ENCODE data around the gene ADCY3. TPM values are rescaled to one million over a fixed set of nuclear protein-coding genes. Genes with fewer than 3 reads are reported as not detected.
A peak's percentile ranks its signal among the peaks of the same experiment; 100 is the strongest.

ADCY3 gene
- total and polyA plus RNA-seq, 4 donors: 7.6 to 144 (median 80.0) TPM

DNA sequence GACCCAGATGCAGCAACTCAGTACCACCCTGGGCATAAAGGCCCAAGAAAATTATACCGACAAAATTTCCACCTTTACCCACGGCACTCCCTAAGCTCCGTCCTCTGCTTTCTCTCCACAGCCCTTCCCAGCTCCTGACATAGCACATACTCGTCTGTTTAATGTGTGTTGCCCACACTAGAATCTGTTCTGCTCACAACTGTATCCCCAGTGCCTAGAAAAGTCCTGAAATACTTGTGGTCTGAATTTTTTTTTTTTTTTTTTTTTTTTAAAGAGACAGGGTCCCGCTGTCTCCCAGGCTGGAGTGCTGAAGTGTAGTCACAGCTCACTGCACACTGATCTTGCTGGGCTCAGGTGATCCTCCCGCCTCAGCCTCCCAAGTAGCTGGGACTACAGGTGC lies 62.3 kb downstream of the ADCY3 start:
- no peaks in the 10 kb centered on the region for H3K4me1 ChIP-seq (ENCODE audit: control insufficient read depth in 1 of 2, insufficient read depth in 2 of 2, low read length in 2 of 2)
- no peak overlapping the region for H3K4me3 ChIP-seq (ENCODE audit: low read length in 2 of 2)
- H3K27ac ChIP-seq (ENCODE audit: low read depth in 1 of 2, low read length in 2 of 2): no peak overlapping the region
- DNase-seq: no peak
- no peaks in the 10 kb centered on the region for H3K27me3 ChIP-seq (ENCODE audit: control insufficient read depth in 1 of 2, insufficient read depth in 2 of 2, low read length in 1 of 2)
- no peaks in the 10 kb centered on the region for H3K9me3 ChIP-seq (ENCODE audit: control insufficient read depth, low read length)
- intact Hi-C loops (cut with DNase I): no loop called here
- no peaks in the 10 kb centered on the region for H3K36me3 ChIP-seq (ENCODE audit: control insufficient read depth in 1 of 2, insufficient read depth in 2 of 2, low read length in 1 of 2)
- WGBS, 2 donors: 90 to 93% methylated on average over 6 of the region's 6 CpGs
- no peak for ATAC-seq (ENCODE audit: low FRiP score)

GRCh38 chr2:24856791-24857211 lies 63.2 kb downstream of the ADCY3 start:
- no peaks in the 10 kb centered on the region for H3K27me3 ChIP-seq (ENCODE audit: control insufficient read depth in 1 of 2, insufficient read depth in 2 of 2, low read length in 1 of 2)
- H3K4me1 ChIP-seq (ENCODE audit: control insufficient read depth in 1 of 2, insufficient read depth in 2 of 2, low read length in 2 of 2): no peaks in the 10 kb centered on the region
- intact Hi-C loops (cut with DNase I): no loop called here
- H3K4me3 ChIP-seq (ENCODE audit: low read length in 2 of 2): no peak overlapping the region
- ATAC-seq (ENCODE audit: low FRiP score) (no peak), DNase-seq (no peak)
- H3K27ac ChIP-seq (ENCODE audit: low read depth in 1 of 2, low read length in 2 of 2): no peak overlapping the region
- H3K36me3 ChIP-seq (ENCODE audit: control insufficient read depth in 1 of 2, insufficient read depth in 2 of 2, low read length in 1 of 2): no peaks in the 10 kb centered on the region
- 49 to 73% methylated on average over 5 of the region's 5 CpGs for WGBS, 2 donors
- H3K9me3 ChIP-seq (ENCODE audit: control insufficient read depth, low read length): no peaks in the 10 kb centered on the region

GRCh38 chr2:24855726-24856125 lies 64.3 kb downstream of the ADCY3 start:
- Histone ChIP-seq H3K4me1 (ENCODE audit: control insufficient read depth in 1 of 2, insufficient read depth in 2 of 2, low read length in 2 of 2) (no peaks in the 10 kb centered on the region), H3K36me3 (ENCODE audit: control insufficient read depth in 1 of 2, insufficient read depth in 2 of 2, low read length in 1 of 2) (no peaks in the 10 kb centered on the region), H3K27me3 (ENCODE audit: control insufficient read depth in 1 of 2, insufficient read depth in 2 of 2, low read length in 1 of 2) (no peaks in the 10 kb centered on the region), H3K4me3 (ENCODE audit: low read length in 2 of 2) (no peak overlapping the region), H3K9me3 (ENCODE audit: control insufficient read depth, low read length) (no peaks in the 10 kb centered on the region), H3K27ac (ENCODE audit: low read depth in 1 of 2, low read length in 2 of 2) (peak overlapping the region; percentile 1 to 30)
- DNase-seq (peak; percentile 72 to 82), ATAC-seq (ENCODE audit: low FRiP score) (peak; percentile 69)
- 0 to 11% methylated on average over 4 of the region's 4 CpGs for WGBS, 2 donors
- intact Hi-C loops (cut with DNase I): no loop called here

GRCh38 chr2:24855022-24855622 lies 64.9 kb downstream of the ADCY3 start:
- H3K36me3 ChIP-seq (ENCODE audit: control insufficient read depth in 1 of 2, insufficient read depth in 2 of 2, low read length in 1 of 2): no peaks in the 10 kb centered on the region
- no peaks in the 10 kb centered on the region for H3K9me3 ChIP-seq (ENCODE audit: control insufficient read depth, low read length)
- no peak overlapping the region for H3K4me3 ChIP-seq (ENCODE audit: low read length in 2 of 2)
- intact Hi-C loops (cut with DNase I): no loop called here
- H3K27ac ChIP-seq (ENCODE audit: low read depth in 1 of 2, low read length in 2 of 2): peak overlapping the region; percentile 1 to 43
- ATAC-seq (ENCODE audit: low FRiP score) (peak; percentile 23), DNase-seq (no peak)
- 38 to 40% methylated on average over 8 of the region's 8 CpGs for WGBS, 2 donors
- no peaks in the 10 kb centered on the region for H3K27me3 ChIP-seq (ENCODE audit: control insufficient read depth in 1 of 2, insufficient read depth in 2 of 2, low read length in 1 of 2)
- H3K4me1 ChIP-seq (ENCODE audit: control insufficient read depth in 1 of 2, insufficient read depth in 2 of 2, low read length in 2 of 2): no peaks in the 10 kb centered on the region

GRCh38 chr2:24853996-24854395 lies 66.0 kb downstream of the ADCY3 start:
- Histone ChIP-seq H3K36me3 (ENCODE audit: control insufficient read depth in 1 of 2, insufficient read depth in 2 of 2, low read length in 1 of 2) (no peaks in the 10 kb centered on the region), H3K4me3 (ENCODE audit: low read length in 2 of 2) (no peak overlapping the region), H3K27me3 (ENCODE audit: control insufficient read depth in 1 of 2, insufficient read depth in 2 of 2, low read length in 1 of 2) (no peaks in the 10 kb centered on the region), H3K4me1 (ENCODE audit: control insufficient read depth in 1 of 2, insufficient read depth in 2 of 2, low read length in 2 of 2) (no peaks in the 10 kb centered on the region), H3K27ac (ENCODE audit: low read depth in 1 of 2, low read length in 2 of 2) (no peak overlapping the region), H3K9me3 (ENCODE audit: control insufficient read depth, low read length) (no peaks in the 10 kb centered on the region)
- intact Hi-C loops (cut with DNase I): no loop called here
- WGBS, 2 donors: 82 to 89% methylated on average over 3 of the region's 3 CpGs
- ATAC-seq (ENCODE audit: low FRiP score) (no peak), DNase-seq (no peak)

- H3K27ac ChIP-seq (ENCODE audit: low read depth in 1 of 2, low read length in 2 of 2): no peak overlapping the region
- H3K4me3 ChIP-seq (ENCODE audit: low read length in 2 of 2): no peak overlapping the region
- no peaks in the 10 kb centered on the region for H3K27me3 ChIP-seq (ENCODE audit: control insufficient read depth in 1 of 2, insufficient read depth in 2 of 2, low read length in 1 of 2)
- ATAC-seq (ENCODE audit: low FRiP score) (no peak), DNase-seq (no peak)
- H3K4me1 ChIP-seq (ENCODE audit: control insufficient read depth in 1 of 2, insufficient read depth in 2 of 2, low read length in 2 of 2): no peaks in the 10 kb centered on the region
- no peaks in the 10 kb centered on the region for H3K36me3 ChIP-seq (ENCODE audit: control insufficient read depth in 1 of 2, insufficient read depth in 2 of 2, low read length in 1 of 2)
- intact Hi-C loops (cut with DNase I): no loop called here
- 95% methylated on average over 9 of the region's 9 CpGs for WGBS, 2 donors
- no peaks in the 10 kb centered on the region for H3K9me3 ChIP-seq (ENCODE audit: control insufficient read depth, low read length)
Observed at GRCh38 chr2:24853046-24853445, 67.0 kb downstream of the ADCY3 start.

GRCh38 chr2:24852431-24853020 lies 67.5 kb downstream of the ADCY3 start:
- Histone ChIP-seq H3K27me3 (ENCODE audit: control insufficient read depth in 1 of 2, insufficient read depth in 2 of 2, low read length in 1 of 2) (no peaks in the 10 kb centered on the region), H3K36me3 (ENCODE audit: control insufficient read depth in 1 of 2, insufficient read depth in 2 of 2, low read length in 1 of 2) (no peaks in the 10 kb centered on the region), H3K4me1 (ENCODE audit: control insufficient read depth in 1 of 2, insufficient read depth in 2 of 2, low read length in 2 of 2) (no peaks in the 10 kb centered on the region), H3K9me3 (ENCODE audit: control insufficient read depth, low read length) (no peaks in the 10 kb centered on the region), H3K27ac (ENCODE audit: low read depth in 1 of 2, low read length in 2 of 2) (no peak overlapping the region), H3K4me3 (ENCODE audit: low read length in 2 of 2) (no peak overlapping the region)
- DNase-seq: no peak
- 95% methylated on average over 23 of the region's 23 CpGs for WGBS, 2 donors
- no peak for ATAC-seq (ENCODE audit: low FRiP score)
- intact Hi-C loops (cut with DNase I): no loop called here

DNA sequence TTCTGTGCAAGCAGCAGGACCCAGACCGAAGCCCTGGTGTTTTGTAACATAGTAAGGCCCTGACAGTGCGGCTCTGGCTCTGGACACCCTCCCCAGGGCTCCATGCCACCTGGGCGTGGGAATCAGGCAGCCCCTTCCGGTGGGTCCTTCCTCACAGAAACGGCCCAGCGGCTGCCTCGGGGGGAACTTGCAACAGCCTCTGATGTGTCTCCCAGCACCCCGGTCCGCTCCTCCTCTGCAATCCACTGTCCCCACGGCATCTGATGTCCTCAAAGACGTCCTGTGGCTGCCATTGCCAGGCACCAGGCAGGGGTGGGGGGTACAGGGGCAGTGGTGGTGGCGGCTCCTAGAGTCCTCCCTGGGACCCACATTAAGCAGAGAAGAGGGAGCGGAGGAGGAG lies 68.0 kb downstream of the ADCY3 start:
- DNase-seq (no peak), ATAC-seq (ENCODE audit: low FRiP score) (no peak)
- no peaks in the 10 kb centered on the region for H3K36me3 ChIP-seq (ENCODE audit: control insufficient read depth in 1 of 2, insufficient read depth in 2 of 2, low read length in 1 of 2)
- no peak overlapping the region for H3K4me3 ChIP-seq (ENCODE audit: low read length in 2 of 2)
- H3K27ac ChIP-seq (ENCODE audit: low read depth in 1 of 2, low read length in 2 of 2): no peak overlapping the region
- intact Hi-C loops (cut with DNase I): no loop called here
- no peaks in the 10 kb centered on the region for H3K27me3 ChIP-seq (ENCODE audit: control insufficient read depth in 1 of 2, insufficient read depth in 2 of 2, low read length in 1 of 2)
- H3K9me3 ChIP-seq (ENCODE audit: control insufficient read depth, low read length): no peaks in the 10 kb centered on the region
- no peaks in the 10 kb centered on the region for H3K4me1 ChIP-seq (ENCODE audit: control insufficient read depth in 1 of 2, insufficient read depth in 2 of 2, low read length in 2 of 2)
- WGBS, 2 donors: 96% methylated on average over 13 of the region's 13 CpGs

- no peak overlapping the region for H3K4me3 ChIP-seq (ENCODE audit: low read length in 2 of 2)
- DNase-seq: no peak
- WGBS, 2 donors: 78 to 83% methylated on average over 7 of the region's 7 CpGs
- no peak for ATAC-seq (ENCODE audit: low FRiP score)
- H3K4me1 ChIP-seq (ENCODE audit: control insufficient read depth in 1 of 2, insufficient read depth in 2 of 2, low read length in 2 of 2): no peaks in the 10 kb centered on the region
- no peaks in the 10 kb centered on the region for H3K36me3 ChIP-seq (ENCODE audit: control insufficient read depth in 1 of 2, insufficient read depth in 2 of 2, low read length in 1 of 2)
- no peaks in the 10 kb centered on the region for H3K27me3 ChIP-seq (ENCODE audit: control insufficient read depth in 1 of 2, insufficient read depth in 2 of 2, low read length in 1 of 2)
- intact Hi-C loops (cut with DNase I): no loop called here
- no peak overlapping the region for H3K27ac ChIP-seq (ENCODE audit: low read depth in 1 of 2, low read length in 2 of 2)
- no peaks in the 10 kb centered on the region for H3K9me3 ChIP-seq (ENCODE audit: control insufficient read depth, low read length)
Observed at GRCh38 chr2:24850944-24851343, 69.1 kb downstream of the ADCY3 start.

All from aorta (tissue), 5 donors.